ENCODE results near the gene ZFAND3.

Gene ZFAND3

DNA sequence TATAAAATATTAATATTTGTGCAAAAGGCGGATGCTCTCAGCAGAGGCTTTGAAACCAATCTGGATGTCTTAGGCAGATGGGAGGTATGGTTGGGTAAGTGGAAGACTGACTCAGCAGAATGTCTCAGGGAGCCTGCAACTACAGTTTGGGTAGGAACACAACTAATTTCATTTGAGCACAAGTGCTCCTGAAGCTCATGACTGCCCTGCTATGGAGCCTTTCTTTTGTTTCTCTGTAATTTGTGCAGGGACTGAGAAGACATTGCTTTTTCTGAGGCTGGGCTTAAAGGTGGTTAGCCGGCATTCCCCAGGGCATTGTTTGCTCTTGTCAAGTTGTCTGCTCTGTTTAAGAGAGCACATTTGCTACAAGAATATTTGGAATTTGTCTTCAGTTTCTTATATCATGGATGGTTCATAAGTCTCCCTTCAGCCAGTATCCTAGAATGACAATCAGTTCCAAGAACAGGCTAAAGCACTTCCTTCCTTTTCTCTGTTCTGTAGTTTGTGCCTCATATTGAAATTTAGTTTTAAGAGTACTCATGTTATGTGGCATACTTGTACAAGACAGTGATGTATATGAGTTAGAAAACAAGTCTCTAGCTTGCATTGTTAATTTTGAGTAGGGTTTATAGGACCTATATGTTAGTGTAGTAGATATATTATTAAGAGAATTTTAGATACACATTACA is 208.3 kb downstream of the ZFAND3 start:
- TF ChIP-seq, protein P1, sequence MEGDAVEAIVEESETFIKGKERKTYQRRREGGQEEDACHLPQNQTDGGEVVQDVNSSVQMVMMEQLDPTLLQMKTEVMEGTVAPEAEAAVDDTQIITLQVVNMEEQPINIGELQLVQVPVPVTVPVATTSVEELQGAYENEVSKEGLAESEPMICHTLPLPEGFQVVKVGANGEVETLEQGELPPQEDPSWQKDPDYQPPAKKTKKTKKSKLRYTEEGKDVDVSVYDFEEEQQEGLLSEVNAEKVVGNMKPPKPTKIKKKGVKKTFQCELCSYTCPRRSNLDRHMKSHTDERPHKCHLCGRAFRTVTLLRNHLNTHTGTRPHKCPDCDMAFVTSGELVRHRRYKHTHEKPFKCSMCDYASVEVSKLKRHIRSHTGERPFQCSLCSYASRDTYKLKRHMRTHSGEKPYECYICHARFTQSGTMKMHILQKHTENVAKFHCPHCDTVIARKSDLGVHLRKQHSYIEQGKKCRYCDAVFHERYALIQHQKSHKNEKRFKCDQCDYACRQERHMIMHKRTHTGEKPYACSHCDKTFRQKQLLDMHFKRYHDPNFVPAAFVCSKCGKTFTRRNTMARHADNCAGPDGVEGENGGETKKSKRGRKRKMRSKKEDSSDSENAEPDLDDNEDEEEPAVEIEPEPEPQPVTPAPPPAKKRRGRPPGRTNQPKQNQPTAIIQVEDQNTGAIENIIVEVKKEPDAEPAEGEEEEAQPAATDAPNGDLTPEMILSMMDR (IDR thresholded peaks at IDR 0.05; ENCODE audit: borderline replicate concordance, control extremely low read depth, extremely low read depth, insufficient read depth, missing control alignments), result no peak
- in situ Hi-C loops (cut with MboI; ENCODE audit: low sequenced_read_pairs, unreplicated experiment), result no loop called here
- no peak for DNase-seq (ENCODE audit: low spot score)

DNA sequence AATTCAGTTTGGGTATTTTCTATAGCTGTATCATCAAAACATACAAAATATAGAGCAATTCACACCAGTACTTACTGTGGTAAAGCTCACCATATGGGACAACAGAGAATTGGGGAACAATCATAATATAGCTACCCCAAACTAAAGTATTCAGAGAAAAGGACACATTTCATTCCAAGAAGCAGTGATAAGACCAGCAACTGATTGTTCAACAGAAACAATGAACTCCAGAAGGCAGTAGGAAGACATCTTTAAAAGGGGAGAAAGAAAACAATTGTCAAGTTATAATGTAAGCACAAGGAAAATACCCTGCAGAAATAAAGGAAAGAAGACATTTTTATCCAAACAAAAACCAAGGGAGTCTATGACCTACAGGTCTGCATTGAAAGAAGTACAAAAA is 210.9 kb downstream of the ZFAND3 start:
- TF ChIP-seq, protein P1 (IDR thresholded peaks at IDR 0.05; ENCODE audit: borderline replicate concordance, control extremely low read depth, extremely low read depth, insufficient read depth, missing control alignments), result no peak
- in situ Hi-C loops (cut with MboI; ENCODE audit: low sequenced_read_pairs, unreplicated experiment), result loop anchor here (10.0 kb wide), 1 partner anchor 464 kb away; no protein-coding TSS in a partner anchor
- DNase-seq (ENCODE audit: low spot score), result no peak

DNA sequence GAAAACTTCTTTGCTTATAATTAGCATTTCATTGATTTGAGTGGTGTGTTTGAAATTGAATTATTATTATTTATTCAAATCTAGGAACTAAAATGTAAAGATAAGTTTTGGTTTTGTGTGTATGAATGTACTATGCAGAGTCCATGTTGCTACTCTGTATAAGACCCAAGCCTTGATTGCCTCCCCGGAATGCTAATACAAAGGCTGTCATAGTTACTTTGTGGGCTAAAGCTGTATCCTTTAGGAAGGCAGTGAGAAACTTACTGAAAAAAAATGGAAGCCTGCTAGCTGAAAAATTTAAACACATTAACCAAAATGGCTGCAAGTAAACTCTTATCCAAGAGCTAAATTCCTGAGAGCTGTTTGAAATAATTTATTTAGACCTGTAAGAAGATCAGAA is 213.3 kb downstream of the ZFAND3 start:
- in situ Hi-C loops (cut with MboI; ENCODE audit: low sequenced_read_pairs, unreplicated experiment), result loop anchor here (10.0 kb wide), 1 partner anchor 462 kb away; no protein-coding TSS in a partner anchor
- DNase-seq (ENCODE audit: low spot score), result no peak
- TF ChIP-seq, protein P1 (IDR thresholded peaks at IDR 0.05; ENCODE audit: borderline replicate concordance, control extremely low read depth, extremely low read depth, insufficient read depth, missing control alignments), result no peak

DNA sequence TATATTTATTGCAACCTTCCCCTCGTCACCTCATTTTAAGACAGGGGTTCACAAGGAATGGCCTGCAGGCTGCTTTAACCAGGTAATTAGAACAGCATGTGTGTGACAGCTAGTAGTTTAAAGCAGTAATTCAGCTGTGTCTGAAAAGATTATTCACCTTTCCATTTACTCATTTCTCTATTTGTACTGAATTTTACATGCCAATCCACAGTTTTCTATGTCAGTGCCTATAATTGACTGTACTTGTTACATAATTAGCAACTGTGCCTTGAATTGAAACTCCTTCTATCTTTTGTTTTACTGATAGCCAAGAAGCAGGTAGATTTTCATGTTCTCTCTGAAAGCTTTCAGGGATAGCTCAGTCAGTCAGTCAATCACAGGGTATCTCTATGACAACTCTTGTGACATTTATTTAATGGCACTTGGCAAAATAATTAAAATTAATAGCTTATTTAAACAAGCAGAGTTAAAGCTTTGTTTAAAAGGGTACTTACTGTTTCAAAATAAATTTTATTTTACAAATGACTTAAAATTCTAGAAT is 214.0 kb downstream of the ZFAND3 start:
- TF ChIP-seq, protein P1 (IDR thresholded peaks at IDR 0.05; ENCODE audit: borderline replicate concordance, control extremely low read depth, extremely low read depth, insufficient read depth, missing control alignments), result no peak
- no peak for DNase-seq (ENCODE audit: low spot score)
- in situ Hi-C loops (cut with MboI; ENCODE audit: low sequenced_read_pairs, unreplicated experiment), result loop anchor here (10.0 kb wide), 1 partner anchor 461 kb away; no protein-coding TSS in a partner anchor

DNA sequence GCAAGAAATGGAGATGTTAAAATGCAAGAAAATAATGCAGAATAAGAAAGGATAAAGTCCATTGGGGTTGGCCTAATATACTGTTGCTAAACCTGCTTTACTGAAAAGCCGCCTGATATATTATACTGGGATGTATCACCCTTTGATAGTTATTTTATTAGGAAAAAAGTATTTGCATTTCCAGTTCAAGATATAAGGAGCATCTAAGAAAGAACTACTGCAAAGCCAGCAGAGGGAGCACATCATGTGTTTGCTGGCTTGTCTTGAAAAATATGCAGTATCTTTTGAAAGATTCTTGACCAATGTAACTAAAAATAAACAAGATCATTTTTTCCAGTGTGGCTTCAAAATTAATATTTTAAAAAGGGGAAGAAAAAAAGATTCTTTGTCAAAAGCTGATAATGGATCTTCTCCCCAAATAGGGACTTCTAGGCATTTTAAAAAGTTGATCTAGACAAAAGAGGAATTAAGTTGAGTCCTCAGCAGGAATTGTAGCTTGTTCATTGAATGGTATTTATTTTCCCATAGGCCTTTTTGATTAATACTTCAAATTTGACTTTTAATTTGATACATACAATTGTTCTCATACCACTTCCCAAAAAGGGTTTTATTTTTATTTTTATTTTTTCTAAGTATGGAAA is 214.9 kb downstream of the ZFAND3 start:
- no peak for DNase-seq (ENCODE audit: low spot score)
- TF ChIP-seq, protein P1 (IDR thresholded peaks at IDR 0.05; ENCODE audit: borderline replicate concordance, control extremely low read depth, extremely low read depth, insufficient read depth, missing control alignments), result peak; percentile 38
- in situ Hi-C loops (cut with MboI; ENCODE audit: low sequenced_read_pairs, unreplicated experiment), result loop anchor here (10.0 kb wide), 1 partner anchor 460 kb away; no protein-coding TSS in a partner anchor

DNA sequence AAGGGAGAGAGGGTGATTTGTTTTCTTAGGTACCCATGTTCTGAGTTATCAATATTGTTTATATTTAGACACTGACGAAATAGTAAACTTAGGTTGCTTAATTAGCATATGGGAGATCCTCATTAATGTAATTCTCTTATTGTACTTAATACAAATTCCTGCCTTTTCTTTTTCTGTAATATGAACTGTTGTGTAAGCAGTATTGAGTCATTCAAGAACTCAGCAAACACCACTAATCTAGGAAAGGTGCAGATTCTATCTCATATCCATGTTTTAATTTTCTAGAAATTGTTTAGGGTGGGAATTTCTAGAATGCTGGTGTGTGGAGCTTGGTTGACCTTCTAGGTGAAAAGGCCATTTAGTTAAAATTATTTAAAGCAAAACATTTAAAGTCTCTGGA is 216.0 kb downstream of the ZFAND3 start:
- DNase-seq (ENCODE audit: low spot score), result no peak
- TF ChIP-seq, protein P1 (IDR thresholded peaks at IDR 0.05; ENCODE audit: borderline replicate concordance, control extremely low read depth, extremely low read depth, insufficient read depth, missing control alignments), result no peak
- in situ Hi-C loops (cut with MboI; ENCODE audit: low sequenced_read_pairs, unreplicated experiment), result loop anchor here (10.0 kb wide), 1 partner anchor 459 kb away; no protein-coding TSS in a partner anchor

Measured in GM13976 (cell line).